IMR-90 (cell line): Measurements from ENCODE around the gene ARMC9. TPM values are rescaled to one million over a fixed set of nuclear protein-coding genes. Genes with fewer than 3 reads are reported as not detected.
A peak's percentile ranks its signal among the peaks of the same experiment; 100 is the strongest.
"Not testable (repeated sequence)": the region's sequence is repeated elsewhere in the genome, so short reads cannot be mapped to it uniquely, and the experiment has no call there.

Experiments used
- ATAC-seq: fragments of 200-7000 bp; cut with Tn5 transposase; 2 replicates; pipeline ENCODE4 v1.9.1; 2020; ENCODE audit warnings: low read depth, mild to moderate bottlenecking, moderate library complexity
- BruUV-seq: library from RNA; stranded (reverse); fragments of 400-500 nt; replicated peaks from 2 replicates; lab custom pipeline; 2021; lab: Mats Ljungman, UMichigan
- CTCF ChIA-PET: fragments of 300-600 bp; formaldehyde crosslinking; extraction: SDS; loops from one replicate; lab custom pipeline; 2021; ENCODE audit warnings: antibody characterized with exemption; lab: Yijun Ruan, JAX
- POLR2A ChIA-PET: fragments of 300-600 bp; sonication (Branson Sonifier 250); formaldehyde crosslinking; loops from one replicate; lab custom pipeline; 2022; ENCODE audit warnings: antibody characterized with exemption; ENCODE audit not compliant: unreplicated experiment; lab: Charles Lee
- DNase-seq: peaks from one replicate; pipeline ENCODE4 v3.0.0; 2013
- H2AFZ ChIP-seq: replicated peaks from 2 replicates; pipeline ENCODE3; 2013; ENCODE audit warnings: low read length, mild to moderate bottlenecking; ENCODE audit not compliant: poor library complexity
- H2AK5ac ChIP-seq: 2 replicates; pipeline ENCODE4 v1.6.1; 2013; ENCODE audit warnings: low read depth, low read length, inconsistent platforms
- H2AK9ac ChIP-seq: replicated peaks from 2 replicates; pipeline ENCODE3; 2013; ENCODE audit warnings: mild to moderate bottlenecking, low read depth, low read length, moderate library complexity; ENCODE audit not compliant: poor library complexity
- H2BK120ac ChIP-seq: 2 replicates; pipeline ENCODE4 v1.6.1; 2013; ENCODE audit warnings: low read depth, low read length, inconsistent platforms
- H2BK15ac ChIP-seq: 3 replicates; pipeline ENCODE4 v1.6.1; 2013; ENCODE audit warnings: low read depth, low read length, inconsistent platforms
- H2BK20ac ChIP-seq: 2 replicates; pipeline ENCODE4 v1.6.1; 2013; ENCODE audit warnings: low read depth, mild to moderate bottlenecking, inconsistent platforms, low read length, moderate library complexity
- H2BK5ac ChIP-seq: 2 replicates; pipeline ENCODE4 v1.6.1; 2013; ENCODE audit warnings: mild to moderate bottlenecking, low read depth, low read length, inconsistent platforms; ENCODE audit not compliant: poor library complexity, severe bottlenecking
- H3K14ac ChIP-seq: replicated peaks from 2 replicates; pipeline ENCODE4 v1.6.1; 2013; ENCODE audit warnings: low read depth, low read length, inconsistent platforms
- H3K18ac ChIP-seq: 2 replicates; pipeline ENCODE4 v1.6.1; 2013; ENCODE audit warnings: low read depth, low read length, control low read depth
- H3K23ac ChIP-seq: 2 replicates; pipeline ENCODE4 v1.6.1; 2013; ENCODE audit warnings: low read depth, low read length, inconsistent platforms
- H3K27ac ChIP-seq: 2 replicates; pipeline ENCODE4 v1.5.1; 2013; ENCODE audit warnings: mild to moderate bottlenecking, control low read depth, low read length; ENCODE audit not compliant: insufficient read depth
- H3K27me3 ChIP-seq: 2 replicates; pipeline ENCODE4 v1.6.1; 2013; ENCODE audit warnings: low read length; ENCODE audit not compliant: control insufficient read depth, insufficient read depth
- H3K36me3 ChIP-seq: 2 replicates; pipeline ENCODE4 v1.6.1; 2013; ENCODE audit warnings: low read length, mixed read lengths; ENCODE audit not compliant: control insufficient read depth, insufficient read depth
- H3K4ac ChIP-seq: 2 replicates; pipeline ENCODE4 v1.6.1; 2013; ENCODE audit warnings: low read depth, low read length, inconsistent platforms
- H3K4me1 ChIP-seq: 2 replicates; pipeline ENCODE4 v1.6.1; 2013; ENCODE audit warnings: low read length, mixed read lengths; ENCODE audit not compliant: control insufficient read depth, insufficient read depth
- H3K4me2 ChIP-seq: 2 replicates; pipeline ENCODE4 v1.6.1; 2013; ENCODE audit warnings: low read depth, mild to moderate bottlenecking, control low read depth, low read length, moderate library complexity
- H3K4me3 ChIP-seq: 2 replicates; pipeline ENCODE4 v1.5.1; 2013; ENCODE audit warnings: low read depth, mild to moderate bottlenecking, control low read depth, low read length, moderate library complexity; ENCODE audit not compliant: insufficient read depth
- H3K56ac ChIP-seq: 2 replicates; pipeline ENCODE4 v1.6.1; 2013; ENCODE audit warnings: low read length, inconsistent platforms; ENCODE audit not compliant: insufficient read depth; ENCODE audit errors: extremely low read depth
- H3K79me1 ChIP-seq, 2 experiments: 2 replicates each; pipeline ENCODE4 v1.6.1; 2013; ENCODE audit warnings: low read length in 2 of 2, inconsistent platforms in 1 of 2, low read depth in 1 of 2
- H3K9ac ChIP-seq: 2 replicates; pipeline ENCODE4 v1.6.1; 2013; ENCODE audit warnings: low read depth, low read length, control low read depth
- H3K9me1 ChIP-seq: 2 replicates; pipeline ENCODE4 v1.6.1; 2013; ENCODE audit warnings: low read length, inconsistent platforms; ENCODE audit not compliant: insufficient read depth
- H3K9me3 ChIP-seq: 2 replicates; pipeline ENCODE4 v1.6.1; 2013; ENCODE audit warnings: low read length; ENCODE audit not compliant: control insufficient read depth, insufficient read depth
- H4K20me1 ChIP-seq: 2 replicates; pipeline ENCODE4 v1.6.1; 2013; ENCODE audit warnings: low read length, inconsistent platforms; ENCODE audit not compliant: insufficient read depth
- H4K5ac ChIP-seq: 2 replicates; pipeline ENCODE4 v1.6.1; 2013; ENCODE audit warnings: mild to moderate bottlenecking, low read depth, low read length, control low read depth
- H4K8ac ChIP-seq, 2 experiments: 2 replicates each; pipeline ENCODE4 v1.6.1; 2013; ENCODE audit warnings: low read depth in 2 of 2, low read length in 2 of 2, control low read depth in 1 of 2, inconsistent platforms in 1 of 2
- H4K91ac ChIP-seq: 2 replicates; pipeline ENCODE4 v1.6.1; 2013; ENCODE audit warnings: low read depth, low read length, inconsistent platforms; ENCODE audit not compliant: insufficient read depth
- CEBPB ChIP-seq: IDR thresholded peaks from 2 replicates; pipeline ENCODE4 v1.6.1; 2012; ENCODE audit warnings: low read depth, low read length, improper control_type of control experiment
- WGBS, 2 experiments: methylation state at CpG; one replicate each; pipeline versions ENCODE4 v1.1.5 to v1.1.7; 2013; ENCODE audit warnings: missing lambda C conversion rate in 2 of 2; ENCODE audit not compliant: insufficient read length in 1 of 2; ENCODE audit errors: extremely low coverage in 2 of 2; 5-methylcytosine and 5-hydroxymethylcytosine counted together
- dilution Hi-C: fragments of 300-500 bp; cut with HindIII; formaldehyde crosslinking; loops from one replicate; pipeline ENCODE4 v1.14.3; 2018; ENCODE audit warnings: low sequenced_read_pairs; ENCODE audit not compliant: unreplicated experiment
- in situ Hi-C: fragments of 300-500 bp; cut with MboI; formaldehyde crosslinking; loops from 3 replicates; pipeline ENCODE4 v1.14.3; 2019; ENCODE audit warnings: low sequenced_read_pairs, inconsistent platforms, mixed read lengths
- intact Hi-C: fragments of 100-400 bp; cut with micrococcal nuclease; formaldehyde crosslinking; loops from 2 replicates; pipeline ENCODE4 v1.10.0; 2022
- polyA plus RNA-seq, 3 experiments: library from polyadenylated mRNA; depleted of rRNA; stranded (reverse); fragments of >200 nt; gene quantifications; 2 replicates each; pipeline ENCODE4 v1.2.3, GENCODE V29; 2012; ENCODE audit warnings: low replicate concordance in 1 of 3
- total RNA-seq: library from RNA; depleted of rRNA; stranded (reverse); fragments of >200 nt; gene quantifications from 2 replicates; pipeline ENCODE4 v1.2.3, GENCODE V29; 2012

Gene ARMC9
- total and polyA plus RNA-seq, 2 of the 4 experiments (the other 2 are of a cell fraction): 36.0 to 46.6 TPM

DNA sequence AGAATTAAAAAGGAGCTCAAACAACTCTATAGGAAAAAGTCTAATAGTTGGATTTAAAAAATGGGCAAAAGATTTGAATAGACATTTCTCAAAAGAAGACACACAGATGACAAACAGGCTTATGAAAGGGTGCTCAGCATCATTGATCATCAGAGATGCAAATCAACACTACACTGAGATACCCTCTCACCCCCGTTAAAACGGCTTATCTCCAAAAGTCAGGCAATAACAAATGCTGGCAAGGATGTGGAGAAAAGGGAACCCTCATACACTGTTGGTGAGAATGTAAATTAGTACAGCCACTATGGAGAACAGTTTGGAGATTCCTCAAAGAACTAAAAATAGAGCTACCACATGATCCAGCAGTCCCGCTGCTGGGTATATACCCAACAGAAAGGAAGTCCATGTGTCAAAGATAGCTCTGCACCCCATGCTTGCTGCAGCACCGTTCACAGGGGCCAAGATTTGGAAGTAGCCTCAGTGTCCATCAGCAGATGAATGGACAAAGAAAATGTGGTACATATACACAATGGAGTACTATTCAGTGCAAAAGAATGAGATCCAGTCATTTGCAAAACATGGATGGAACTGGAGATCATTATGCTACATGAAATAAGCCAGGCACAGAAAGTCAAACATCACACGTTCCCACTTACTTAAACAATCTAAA lies 150.4 kb downstream of the ARMC9 start (continued):
- no peak for TF ChIP-seq CEBPB

DNA sequence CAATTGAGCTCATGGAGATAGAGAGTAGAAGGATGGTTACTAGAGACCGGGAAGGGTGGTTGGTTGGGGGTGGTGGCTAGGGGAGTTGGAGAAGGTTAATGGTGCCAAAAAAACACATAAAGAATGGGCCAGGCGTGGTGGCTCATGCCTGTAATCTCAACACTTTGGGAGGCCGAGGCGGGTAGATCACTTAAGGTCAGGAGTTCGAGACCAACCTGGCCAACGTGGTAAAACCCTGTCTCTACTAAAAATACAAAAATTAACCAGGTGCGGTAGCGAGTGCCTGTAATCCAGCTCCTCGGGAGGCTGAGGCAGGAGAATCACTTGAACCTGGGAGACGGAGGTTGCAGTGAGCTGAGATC lies 150.9 kb downstream of the ARMC9 start:
- peaks cover 11% of the 10 kb centered on the region for H3K4me1 ChIP-seq
- H3K9me3 ChIP-seq, H2BK120ac ChIP-seq, DNase-seq, H2BK15ac ChIP-seq, H2BK20ac ChIP-seq, H2AK5ac ChIP-seq, H4K91ac ChIP-seq, H3K36me3 ChIP-seq, H3K4me3 ChIP-seq, ATAC-seq, H3K4me2 ChIP-seq, dilution Hi-C loops, H3K14ac ChIP-seq, H4K20me1 ChIP-seq, BruUV-seq, H3K9ac ChIP-seq, H3K79me1 ChIP-seq, H3K18ac ChIP-seq, in situ Hi-C loops, H2AK9ac ChIP-seq, POLR2A ChIA-PET, intact Hi-C loops, H3K27me3 ChIP-seq, H3K56ac ChIP-seq, H2AFZ ChIP-seq, H3K23ac ChIP-seq: not testable (repeated sequence)
- peak overlapping the region; percentile 38; the same call in 1 of the 2 replicates for H3K27ac ChIP-seq
- peak overlapping the region; percentile 40; the same call in 1 of the 2 replicates for H3K4ac ChIP-seq
- 0 out of 2 replicates have a peak overlapping the region, but pooled peaks have one; percentile 38 for H4K5ac ChIP-seq
- 0 out of 4 replicates have a peak overlapping the region, but pooled peaks of 1 of the 2 experiments have one; percentile 34 for H4K8ac ChIP-seq
- WGBS, 2 experiments: 100% methylated on average over 2 of the region's 10 CpGs; no CpG with 5 or more reads in 1 of the 2 experiments
- H2BK5ac ChIP-seq: peak overlapping the region; percentile 77
- peaks cover 16% of the 10 kb centered on the region for H3K9me1 ChIP-seq
- CTCF ChIA-PET: interaction anchor here (0.7 kb wide), 1 partner anchor 44 kb away, joined by 3 read pairs; no protein-coding TSS in a partner anchor
